ENCODE measurements around the gene GLTPD2.

- TF ChIP-seq CTCF (IDR thresholded peaks at IDR 0.05) (no peak), POLR2A (IDR thresholded peaks at IDR 0.05) (no peak)
These were observed 481 bp upstream of the GLTPD2 start for GRCh38 chr17:4788159-4788806.

Data from lower leg skin (tissue), 3 donors.